ENCODE measurements around the gene ANKRD55.
"Not testable (repeated sequence)": the region's sequence is repeated elsewhere in the genome, so short reads cannot be mapped to it uniquely, and the experiment has no call there.

ANKRD55 gene

DNA sequence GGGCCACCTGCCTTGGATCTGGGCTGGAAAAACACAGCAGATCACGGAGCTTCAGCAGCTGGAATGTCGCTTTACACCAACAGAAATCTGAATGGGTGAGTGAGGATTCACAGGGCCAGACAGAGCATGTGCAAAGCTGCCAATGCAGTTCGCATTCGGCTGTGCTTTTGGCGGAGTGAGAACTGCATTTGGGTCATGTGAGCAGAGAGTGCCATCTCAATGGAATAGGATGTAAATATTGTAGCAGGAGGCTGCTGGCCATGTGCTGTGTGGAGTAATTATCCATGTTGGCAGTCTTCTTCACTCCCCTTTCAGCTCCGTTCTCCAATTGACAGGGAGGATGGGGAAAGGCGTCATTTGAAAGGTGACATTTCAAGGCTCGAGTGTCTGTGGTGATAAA is at the start of gene ANKRD55:
TSS of gene ANKRD55 (minus strand) at position 101 of the 400 bp plus-strand sequence. CDS start 417 bp downstream, outside the sequence.
- DNase-seq = peak in 1 of 2 experiments; percentile 9

DNA sequence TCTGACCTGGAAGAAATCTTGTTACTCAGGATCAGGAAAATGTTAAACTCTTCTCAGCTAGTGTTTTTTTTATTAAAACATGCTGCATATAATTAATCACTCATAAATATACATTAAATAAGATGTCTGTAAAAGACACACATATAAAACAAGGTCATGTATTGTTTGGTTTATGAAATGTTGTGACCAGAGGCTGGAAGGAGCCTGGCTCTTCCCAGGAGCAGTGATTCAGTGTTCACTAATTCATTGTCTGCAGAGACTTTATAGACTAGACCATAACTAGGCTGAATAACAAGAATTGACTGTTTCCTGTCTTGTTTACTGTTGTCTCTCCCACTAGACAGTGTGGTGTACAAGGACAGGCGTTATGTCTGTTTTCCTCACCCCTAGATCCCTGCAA is 49.1 kb upstream of the ANKRD55 start:
- no peak for DNase-seq

DNA sequence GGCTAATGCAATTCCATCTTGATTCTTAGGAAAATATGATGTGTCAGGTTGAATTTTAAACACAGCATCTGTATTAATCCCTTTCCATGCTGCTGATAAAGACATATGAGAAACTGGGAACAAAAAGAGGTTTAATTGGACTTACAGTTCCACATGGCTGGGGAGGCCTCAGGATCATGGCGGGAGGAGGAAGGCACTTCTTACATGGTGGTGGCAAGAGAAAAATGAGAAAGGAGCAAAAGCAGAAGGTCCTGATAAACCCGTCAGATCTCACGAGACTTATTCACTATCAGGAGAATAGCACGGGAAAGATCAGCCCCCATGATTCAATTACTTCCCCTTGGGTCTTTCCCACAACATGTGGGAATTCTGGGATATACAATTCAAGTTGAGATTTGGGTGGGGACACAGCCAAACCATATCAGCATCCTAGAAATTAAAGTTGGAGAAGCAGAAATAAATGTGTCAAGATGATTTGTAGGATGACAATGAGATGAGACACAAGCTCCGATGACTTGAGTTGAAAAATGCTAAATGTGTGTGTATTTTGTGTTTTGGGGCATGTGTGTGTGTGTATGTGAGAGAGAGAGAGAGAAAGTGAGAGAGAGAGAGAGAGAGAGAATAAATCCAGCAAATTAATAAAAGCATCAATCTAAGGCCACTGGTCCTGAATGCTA is 48.5 kb upstream of the ANKRD55 start:
- no peak for DNase-seq

DNA sequence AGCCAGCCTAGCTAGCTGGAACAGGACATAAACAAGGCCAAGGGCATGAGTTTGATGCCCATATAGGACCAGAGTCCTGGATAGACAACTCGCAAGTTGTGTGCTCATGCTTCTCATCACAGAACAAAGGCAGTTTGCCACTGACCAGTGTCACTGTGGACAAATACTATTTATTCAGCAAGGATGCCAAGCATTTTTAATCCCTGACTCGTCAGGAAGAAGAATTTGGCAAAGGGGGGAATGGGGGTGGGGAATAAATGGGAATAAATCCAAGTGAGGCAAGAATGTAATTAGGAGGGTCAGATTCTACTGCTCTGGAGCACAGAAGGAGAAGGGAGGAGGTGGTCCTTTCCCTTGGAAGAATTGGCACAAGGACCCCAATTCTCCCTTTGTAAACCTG is 46.8 kb upstream of the ANKRD55 start:
- no peak for DNase-seq

- DNase-seq = no peak
Observed at GRCh38 chr5:56279291-56279690, 46.2 kb upstream of the ANKRD55 start.

- DNase-seq = no peak
Observed at GRCh38 chr5:56278335-56278753, 45.2 kb upstream of the ANKRD55 start.

- DNase-seq = no peak
Observed at GRCh38 chr5:56277573-56277972, 44.4 kb upstream of the ANKRD55 start.

DNA sequence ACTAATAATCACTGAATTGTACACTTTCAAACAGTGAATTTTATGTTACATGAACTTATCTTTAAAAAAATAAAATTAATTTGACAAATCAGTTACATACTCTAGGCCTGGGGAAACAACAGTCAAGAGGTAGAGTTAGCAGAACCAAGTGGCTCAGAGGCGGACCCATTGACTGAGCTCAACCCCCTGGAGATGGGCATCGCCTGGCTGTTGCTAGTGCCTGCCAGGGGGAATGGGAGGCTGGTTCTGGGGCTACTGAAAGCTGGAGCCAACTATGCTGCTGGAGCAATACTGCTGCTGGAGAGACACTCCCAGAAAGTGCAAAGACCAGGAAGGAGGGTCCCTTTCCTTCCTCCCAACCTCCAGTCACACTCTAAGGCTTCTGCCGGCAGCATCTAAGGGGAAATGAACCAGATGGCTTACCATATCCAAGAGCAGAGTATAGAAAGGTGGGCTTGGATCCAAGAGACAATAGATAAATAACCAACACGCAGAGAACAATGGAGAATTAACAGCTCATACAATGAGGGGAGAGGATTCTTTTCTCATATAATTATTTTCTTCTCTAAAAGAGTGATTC is 40.3 kb upstream of the ANKRD55 start:
- no peak for DNase-seq

DNA sequence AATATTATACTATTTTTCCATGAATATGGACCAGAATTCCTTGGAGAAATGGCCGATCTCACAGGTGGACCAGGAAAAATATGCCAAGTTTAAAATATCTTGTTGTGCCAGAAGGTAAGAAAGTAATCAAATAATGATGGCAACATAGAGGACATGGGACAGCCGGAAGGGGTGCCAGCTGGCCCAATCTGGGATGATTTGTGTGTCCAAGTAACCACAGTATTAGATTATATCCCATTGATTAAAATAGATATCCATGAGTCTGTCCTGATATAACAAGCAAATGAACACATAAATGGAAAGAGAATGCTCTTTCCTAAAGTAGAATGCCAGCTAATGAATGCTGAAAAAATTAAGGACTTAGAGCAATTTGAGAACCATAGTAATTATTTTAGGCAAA is 39.6 kb upstream of the ANKRD55 start:
- DNase-seq = no peak

DNA sequence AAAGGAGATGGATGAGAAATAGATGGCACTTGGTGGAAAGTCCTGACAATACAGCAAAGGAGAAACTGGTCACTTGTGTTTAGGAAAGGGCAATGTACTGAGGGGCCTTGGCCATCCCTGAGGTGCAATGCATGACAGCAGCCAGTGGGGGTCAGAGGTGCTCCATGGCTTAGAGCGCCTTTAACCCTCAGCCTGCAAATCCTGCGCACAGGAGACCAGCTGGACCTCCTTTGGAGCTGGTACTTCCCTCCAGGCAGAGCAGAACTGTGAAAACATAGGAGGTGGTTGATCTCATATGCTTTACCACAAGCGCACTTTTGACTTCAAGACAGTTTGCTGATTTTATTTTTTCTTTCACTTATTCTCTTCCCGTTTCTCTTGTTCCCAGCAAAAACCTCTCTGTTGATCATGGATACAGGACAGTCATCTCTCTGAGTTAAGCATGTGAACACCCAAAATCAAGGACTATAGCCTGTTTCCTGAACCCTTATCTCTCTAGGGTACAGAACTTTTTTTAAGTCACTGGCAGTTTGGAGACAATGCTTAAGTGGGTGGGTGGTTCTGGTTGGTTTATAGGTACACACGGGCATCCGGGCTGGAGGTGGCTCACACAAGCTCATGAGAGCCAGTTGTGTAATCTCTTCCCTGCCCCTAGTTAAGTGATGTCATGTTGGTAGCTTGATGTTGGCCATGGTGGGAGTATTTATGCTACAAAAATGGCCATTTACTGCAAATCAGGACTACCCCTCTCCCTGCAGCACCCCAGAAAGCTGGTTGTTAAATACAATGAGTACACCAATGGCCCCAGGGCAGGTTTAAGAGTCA is 37.6 kb upstream of the ANKRD55 start:
- peak in 1 of 2 experiments; percentile 15 for DNase-seq

DNA sequence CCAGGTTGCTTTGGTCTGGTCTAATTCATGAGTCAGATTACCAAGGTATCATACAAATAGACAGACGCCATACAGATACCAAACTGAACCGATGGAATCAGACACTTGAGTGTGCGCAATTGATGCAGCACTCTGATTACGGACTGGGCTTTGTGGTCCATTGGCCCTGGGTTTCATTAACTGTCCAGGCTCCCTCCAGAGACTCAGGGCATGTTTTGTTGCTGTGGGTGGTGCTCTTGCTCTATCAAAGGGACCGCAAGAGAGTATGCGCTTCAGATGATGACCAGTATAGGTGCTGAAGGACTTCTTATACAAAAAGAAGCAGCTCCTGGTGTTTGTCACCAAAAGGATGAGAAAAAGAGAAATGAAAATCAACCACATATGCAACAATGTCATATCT is 36.9 kb upstream of the ANKRD55 start:
- DNase-seq = no peak

DNA sequence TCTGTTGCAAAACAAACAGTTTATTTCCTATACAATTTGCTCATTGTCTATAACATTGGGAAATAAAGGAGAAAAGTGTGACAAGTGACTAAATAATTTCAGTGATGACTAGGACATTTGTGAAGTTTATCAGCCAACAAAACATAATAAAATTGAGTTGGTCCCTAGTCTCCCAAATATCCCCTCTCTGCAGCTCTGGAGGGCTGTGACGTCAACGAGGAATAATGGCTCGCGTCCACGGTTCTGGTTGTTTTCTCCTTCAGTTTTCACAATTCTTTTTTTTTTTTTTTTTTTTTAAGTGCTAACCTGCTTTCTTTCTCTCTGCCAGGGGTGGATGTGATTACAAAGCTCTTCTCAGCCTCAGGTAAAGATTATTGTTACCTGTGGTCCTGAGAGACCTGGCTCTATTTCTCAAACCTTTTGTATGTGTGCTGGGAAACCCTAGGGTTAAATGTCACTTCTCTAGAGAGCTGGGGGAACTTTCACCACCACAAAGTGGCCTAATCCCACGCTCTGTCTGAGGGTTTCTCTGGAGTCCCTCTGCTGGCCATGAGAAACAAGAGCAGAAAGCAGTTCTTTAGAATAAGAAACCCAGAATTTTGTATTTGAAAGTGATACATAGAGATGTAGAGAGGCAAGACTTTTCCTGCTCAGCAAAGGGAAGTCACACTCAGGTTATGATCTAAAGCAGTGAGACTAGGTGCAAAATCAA is 36.2 kb upstream of the ANKRD55 start:
- no peak for DNase-seq

DNA sequence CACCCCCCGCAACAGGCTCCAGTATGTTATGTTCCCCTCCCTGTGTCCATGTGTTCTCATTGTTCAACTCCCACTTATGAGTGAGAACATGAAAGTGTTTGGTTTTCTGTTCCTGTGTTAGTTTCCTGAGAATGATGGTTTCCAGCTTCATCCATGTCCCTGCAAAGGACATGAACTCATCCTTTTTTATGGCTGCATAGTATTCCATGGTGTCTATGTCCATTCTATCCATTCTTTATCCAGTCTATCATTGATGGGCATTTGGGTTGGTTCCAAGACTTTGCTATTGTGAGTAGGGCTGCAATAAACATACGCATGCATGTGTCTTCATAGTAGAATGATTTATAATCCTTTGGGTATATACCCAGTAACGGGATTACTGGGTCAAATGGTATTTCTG is 35.6 kb upstream of the ANKRD55 start:
- DNase-seq = not testable (repeated sequence)

- no peak for DNase-seq
Observed at GRCh38 chr5:56267856-56268255, 34.7 kb upstream of the ANKRD55 start.

DNA sequence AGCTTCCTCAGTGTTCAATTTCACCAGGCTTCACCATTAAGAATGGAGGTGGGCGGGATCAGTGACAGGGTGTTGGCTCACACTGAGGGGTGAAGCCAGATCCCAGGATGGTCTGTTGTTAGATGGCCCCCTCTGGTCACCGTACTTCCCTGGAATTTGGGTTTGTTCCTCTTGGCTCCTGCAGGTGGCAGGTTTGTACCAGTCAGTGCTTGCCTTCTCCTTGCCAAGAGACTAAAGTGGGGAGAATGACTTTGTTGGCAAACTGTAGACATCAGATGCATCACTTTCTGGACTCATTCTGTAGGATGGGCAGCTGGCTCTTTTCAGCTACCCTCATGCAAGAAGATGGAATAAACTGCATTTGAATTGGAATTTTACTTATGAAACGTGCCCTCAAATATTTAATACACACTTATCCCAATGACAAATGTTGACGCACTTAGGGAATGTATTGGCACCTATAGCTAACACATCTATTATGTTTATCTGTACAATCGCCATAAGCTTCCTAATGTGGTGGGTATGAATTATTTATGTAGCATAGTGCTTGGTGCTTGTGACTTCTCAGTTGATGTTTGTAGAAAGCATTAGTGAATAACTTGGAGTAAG is 31.4 kb upstream of the ANKRD55 start:
- no peak for DNase-seq

GRCh38 chr5:56262279-56262678 is 29.1 kb upstream of the ANKRD55 start:
- DNase-seq = no peak

DNA sequence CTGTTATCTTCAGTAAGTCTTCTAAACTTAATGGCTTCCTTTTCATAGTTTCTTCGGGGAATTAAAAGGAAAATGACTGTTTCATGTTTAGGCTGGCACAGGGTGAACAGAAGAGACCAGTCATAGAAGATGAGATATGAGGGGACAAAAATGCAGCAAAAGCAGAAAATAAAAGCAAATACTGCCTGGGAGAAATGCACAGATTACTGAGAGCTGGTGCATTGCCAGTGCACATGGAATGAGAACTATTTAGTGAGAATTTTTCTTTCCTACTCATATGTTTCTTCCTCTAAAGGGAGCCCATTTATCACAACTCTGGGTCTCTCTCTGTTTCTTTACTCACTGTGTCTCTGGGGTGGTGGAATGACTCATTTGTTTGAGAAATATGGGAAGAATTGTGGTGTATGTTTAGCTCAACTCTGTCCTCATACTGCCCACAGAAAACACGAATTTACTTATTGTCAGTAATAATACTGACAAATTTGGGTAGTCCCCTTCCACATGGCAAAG is 25.9 kb upstream of the ANKRD55 start:
- no peak for DNase-seq

DNA sequence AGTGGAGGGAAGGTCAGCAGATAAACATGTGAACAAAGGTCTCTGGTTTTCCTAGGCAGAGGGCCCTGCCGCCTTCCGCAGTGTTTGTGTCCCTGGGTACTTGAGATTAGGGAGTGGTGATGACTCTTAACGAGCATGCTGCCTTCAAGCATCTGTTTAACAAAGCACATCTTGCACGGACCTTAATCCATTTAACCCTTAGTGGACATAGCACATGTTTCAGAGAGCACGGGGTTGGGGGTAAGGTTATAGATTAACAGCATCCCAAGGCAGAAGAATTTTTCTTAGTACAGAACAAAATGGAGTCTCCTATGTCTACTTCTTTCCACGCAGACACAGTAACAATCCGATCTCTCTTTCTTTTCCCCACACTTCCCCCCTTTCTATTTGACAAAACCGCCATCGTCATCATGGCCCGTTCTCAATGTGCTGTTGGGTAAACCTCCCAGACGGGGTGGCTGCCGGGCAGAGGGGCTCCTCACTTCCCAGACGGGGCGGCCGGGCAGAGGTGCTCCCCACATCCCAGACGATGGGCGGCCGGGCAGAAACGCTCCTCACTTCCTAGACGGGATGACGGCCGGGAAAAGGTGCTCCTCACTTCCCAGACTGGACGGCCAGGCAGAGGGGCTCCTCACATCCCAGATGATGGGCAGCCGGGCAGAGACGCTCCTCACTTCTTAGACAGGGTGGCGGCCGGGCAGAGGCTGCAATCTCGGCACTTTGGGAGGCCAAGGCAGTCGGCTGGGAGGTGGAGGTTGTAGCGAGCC is 24.8 kb upstream of the ANKRD55 start:
- not testable (repeated sequence) for DNase-seq

GRCh38 chr5:56257010-56257409 is 23.9 kb upstream of the ANKRD55 start:
- no peak for DNase-seq

DNA sequence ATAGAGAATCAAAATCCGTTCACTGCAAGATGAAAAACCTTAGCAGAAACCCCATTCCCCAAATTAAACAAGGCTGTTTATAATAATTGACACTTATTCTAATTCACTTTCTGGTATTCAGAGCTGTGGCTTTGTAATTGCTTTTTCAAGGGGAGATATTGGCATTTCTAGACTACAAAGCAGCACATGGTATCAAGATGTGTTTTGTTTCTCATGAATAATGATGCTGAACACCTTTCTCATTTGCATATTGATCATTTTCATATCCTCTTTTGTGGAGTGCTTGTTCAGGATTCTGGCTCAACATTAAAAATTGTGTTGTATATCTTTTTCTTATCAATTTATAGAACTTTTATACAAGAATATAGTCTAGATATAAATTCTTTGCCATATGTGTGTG is 22.4 kb upstream of the ANKRD55 start:
- DNase-seq = no peak

DNA sequence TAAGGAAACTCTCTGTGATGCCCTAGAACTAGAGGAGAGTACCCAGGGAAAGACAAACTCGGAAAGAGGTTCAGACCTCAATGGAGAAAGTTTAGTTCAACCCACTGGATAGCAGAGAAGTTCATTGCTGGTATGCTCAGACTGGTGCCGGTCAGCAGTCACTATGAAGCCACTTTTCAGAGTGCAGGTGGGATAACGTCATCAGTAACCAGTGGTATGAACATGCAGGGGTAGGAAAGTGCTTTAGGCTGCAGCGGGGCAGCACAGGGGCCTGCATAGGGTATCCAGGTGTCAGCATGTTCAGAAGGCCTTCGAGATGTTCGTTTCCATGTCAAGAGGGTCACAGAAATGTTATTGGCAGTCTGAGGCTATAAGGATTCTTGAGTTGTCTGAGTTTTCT is 20.8 kb upstream of the ANKRD55 start:
- DNase-seq = no peak

GRCh38 chr5:56253126-56253525 is 20.0 kb upstream of the ANKRD55 start:
- DNase-seq = no peak
